Prostate gland (tissue), 2 donors: ENCODE data around the gene ATP5ME. TPM values are rescaled to one million over a fixed set of nuclear protein-coding genes. Genes with fewer than 3 reads are reported as not detected.

Experiments
- DNase-seq: peaks from one replicate; pipeline ENCODE4 v3.0.0-alpha.2; 2019; ENCODE audit warnings: low spot score
- H3K27ac ChIP-seq, 2 donors: fragments of 200-600 bp; sonication (generic); 2 replicates each; pipeline ENCODE4 v1.5.1; 2017 to 2019
- H3K27me3 ChIP-seq: fragments of 200-600 bp; sonication (generic); replicated peaks from 2 replicates; pipeline ENCODE4 v1.5.1; 2019; ENCODE audit not compliant: insufficient read depth
- H3K36me3 ChIP-seq, 2 donors: fragments of 200-600 bp; sonication (generic); 1 replicate in 1 of 2; 2 replicates in 1 of 2; pipeline versions ENCODE4 v1.5.1 to v1.8.1; 2017 to 2019
- H3K4me1 ChIP-seq: fragments of 200-600 bp; sonication (generic); replicated peaks from 2 replicates; pipeline ENCODE4 v1.5.1; 2019
- H3K4me3 ChIP-seq, 2 donors: fragments of 200-600 bp; sonication (generic); 2 replicates each; pipeline ENCODE4 v1.5.1; 2017 to 2019
- H3K9me3 ChIP-seq: fragments of 200-600 bp; sonication (generic); 2 replicates; pipeline ENCODE4 v1.5.1; 2017
- POLR2A ChIP-seq: fragments of 450-650 bp; IDR thresholded peaks from one replicate; pipeline ENCODE4 v1.6.1; 2016; ENCODE audit warnings: antibody characterized with exemption, mild to moderate bottlenecking
- POLR2AphosphoS5 ChIP-seq: sonication (generic); formaldehyde crosslinking; IDR thresholded peaks from one replicate; pipeline ENCODE4 v1.6.1; 2017; ENCODE audit warnings: antibody characterized with exemption
- WGBS: methylation state at CpG from one replicate; pipeline ENCODE4 v1.1.5; 2018; 5-methylcytosine and 5-hydroxymethylcytosine counted together
- intact Hi-C: fragments of 100-400 bp; cut with DNase I; formaldehyde crosslinking; loops from one replicate; pipeline ENCODE4 v1.14.2; 2022
- total RNA-seq, 2 donors: library from RNA; depleted of rRNA; stranded (reverse); fragments of >200 nt; gene quantifications; one replicate each; pipeline ENCODE4 v1.1.0, GENCODE V29; 2016
- TF ChIP-seq, protein P1 (sequence below), 4 experiments: fragments of 200-600 bp in 2 of 4; fragments of 450-650 bp in 2 of 4; sonication (generic) in 2 of 4; IDR thresholded peaks; 1 replicate in 3 of 4; 2 replicates in 1 of 4; pipeline ENCODE4 v1.5.1; 2016 to 2019; ENCODE audit warnings: antibody characterized with exemption in 4 of 4, mild to moderate bottlenecking in 2 of 4, moderate library complexity in 2 of 4

The ATP5ME gene
- total RNA-seq, 2 donors from 2014 or later = 148 to 313 TPM

DNA sequence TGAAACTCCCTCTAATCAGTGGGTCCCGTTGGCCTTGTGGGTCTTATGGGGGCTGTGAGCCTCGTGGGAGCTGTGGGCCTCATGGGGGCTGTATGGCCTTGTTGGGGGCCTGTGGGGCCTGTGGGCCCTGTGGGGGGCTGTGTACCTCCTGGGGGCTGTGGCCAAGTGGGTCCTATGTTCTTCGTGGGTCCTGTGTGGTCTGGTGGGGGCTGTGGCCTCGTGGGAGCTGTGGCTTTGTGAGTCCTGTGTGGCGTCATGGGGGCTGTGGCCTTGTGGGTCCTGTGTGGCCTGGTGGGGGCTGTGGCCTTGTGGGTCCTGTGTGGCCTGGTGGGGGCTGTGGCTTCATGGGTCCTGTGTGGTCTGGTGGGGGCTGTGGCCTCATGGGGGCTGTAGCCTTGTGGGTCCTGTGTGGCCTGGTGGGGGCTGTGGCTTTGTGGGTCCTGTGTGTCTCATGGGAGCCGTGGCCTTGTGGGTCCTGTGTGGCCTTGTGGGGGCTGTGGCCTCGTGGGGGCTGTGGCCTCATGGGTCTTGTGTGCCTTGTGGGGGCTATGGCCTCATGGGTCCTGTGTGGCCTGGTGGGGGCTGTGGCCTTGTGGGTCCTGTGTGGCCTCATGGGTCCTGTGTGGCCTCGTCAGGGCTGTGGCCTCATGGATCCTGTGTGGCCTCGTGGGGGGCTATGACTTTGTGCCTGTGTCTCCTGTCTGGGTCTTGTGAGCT lies 39.0 kb upstream of the ATP5ME start:
- 93% methylated on average over 9 of the region's 9 CpGs for WGBS
- no peak for DNase-seq
- H3K27ac ChIP-seq = no peak overlapping the region
- peaks cover 7% of the 10 kb centered on the region for H3K4me1 ChIP-seq
- H3K27me3 ChIP-seq = no peaks in the 10 kb centered on the region
- no peak for TF ChIP-seq POLR2A
- TF ChIP-seq, protein P1, sequence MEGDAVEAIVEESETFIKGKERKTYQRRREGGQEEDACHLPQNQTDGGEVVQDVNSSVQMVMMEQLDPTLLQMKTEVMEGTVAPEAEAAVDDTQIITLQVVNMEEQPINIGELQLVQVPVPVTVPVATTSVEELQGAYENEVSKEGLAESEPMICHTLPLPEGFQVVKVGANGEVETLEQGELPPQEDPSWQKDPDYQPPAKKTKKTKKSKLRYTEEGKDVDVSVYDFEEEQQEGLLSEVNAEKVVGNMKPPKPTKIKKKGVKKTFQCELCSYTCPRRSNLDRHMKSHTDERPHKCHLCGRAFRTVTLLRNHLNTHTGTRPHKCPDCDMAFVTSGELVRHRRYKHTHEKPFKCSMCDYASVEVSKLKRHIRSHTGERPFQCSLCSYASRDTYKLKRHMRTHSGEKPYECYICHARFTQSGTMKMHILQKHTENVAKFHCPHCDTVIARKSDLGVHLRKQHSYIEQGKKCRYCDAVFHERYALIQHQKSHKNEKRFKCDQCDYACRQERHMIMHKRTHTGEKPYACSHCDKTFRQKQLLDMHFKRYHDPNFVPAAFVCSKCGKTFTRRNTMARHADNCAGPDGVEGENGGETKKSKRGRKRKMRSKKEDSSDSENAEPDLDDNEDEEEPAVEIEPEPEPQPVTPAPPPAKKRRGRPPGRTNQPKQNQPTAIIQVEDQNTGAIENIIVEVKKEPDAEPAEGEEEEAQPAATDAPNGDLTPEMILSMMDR (IDR thresholded peaks at IDR 0.05) = no peak
- no peak for TF ChIP-seq POLR2AphosphoS5
- intact Hi-C loops = no loop called here
- H3K36me3 ChIP-seq = no peaks in the 10 kb centered on the region
- no peaks in the 10 kb centered on the region for H3K9me3 ChIP-seq
- H3K4me3 ChIP-seq = no peak overlapping the region

DNA sequence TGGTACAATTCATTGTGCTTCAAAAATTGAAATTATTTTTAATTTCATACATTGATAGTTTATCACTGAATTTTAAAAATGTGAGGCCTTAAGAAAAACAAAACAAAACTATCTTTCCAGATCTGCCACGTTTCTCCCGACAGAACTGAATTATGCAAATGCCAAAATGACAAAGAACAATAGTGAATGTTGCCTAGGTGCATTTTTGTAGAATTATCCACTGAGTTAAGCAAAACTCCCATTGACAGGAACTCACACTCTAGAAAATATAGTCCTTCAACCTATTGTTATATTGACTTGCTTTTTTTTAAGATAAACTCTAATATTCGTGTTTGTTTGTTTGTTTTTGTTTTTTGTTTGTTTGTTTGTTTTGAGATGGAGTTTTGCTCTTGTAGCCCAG lies 38.0 kb upstream of the ATP5ME start:
- peaks cover 10% of the 10 kb centered on the region for H3K4me1 ChIP-seq
- H3K27ac ChIP-seq = no peak overlapping the region
- no peaks in the 10 kb centered on the region for H3K36me3 ChIP-seq
- no peaks in the 10 kb centered on the region for H3K27me3 ChIP-seq
- no peak for DNase-seq
- no peaks in the 10 kb centered on the region for H3K9me3 ChIP-seq
- intact Hi-C loops = no loop called here
- TF ChIP-seq, protein P1 (IDR thresholded peaks at IDR 0.05) = no peak
- TF ChIP-seq POLR2A (no peak), POLR2AphosphoS5 (no peak)
- H3K4me3 ChIP-seq = no peak overlapping the region
- 54% methylated on average over 3 of the region's 3 CpGs for WGBS

DNA sequence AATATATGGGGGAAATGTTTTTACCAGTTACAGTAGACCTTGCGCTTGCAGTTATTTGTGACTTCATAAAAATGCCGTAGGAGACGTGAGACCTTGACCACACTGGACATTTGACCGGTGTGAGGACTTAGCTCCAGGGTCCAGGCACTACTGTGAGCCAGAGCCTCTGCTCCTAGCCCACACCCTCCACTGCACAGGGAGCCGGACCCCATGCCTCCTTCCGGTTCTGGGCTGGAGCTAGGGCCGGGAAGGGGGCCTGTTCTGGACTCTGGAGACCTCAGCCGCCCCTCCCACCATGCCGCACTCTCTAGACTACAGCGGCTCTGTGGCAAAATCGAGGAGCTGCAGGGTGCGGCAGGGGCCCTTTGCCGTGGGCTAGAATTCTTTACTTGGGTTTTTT lies 36.8 kb upstream of the ATP5ME start:
- Histone ChIP-seq H3K9me3 (no peaks in the 10 kb centered on the region), H3K27ac (no peak overlapping the region), H3K36me3 (no peaks in the 10 kb centered on the region), H3K4me3 (no peak overlapping the region), H3K4me1 (peaks cover 10% of the 10 kb centered on the region), H3K27me3 (no peaks in the 10 kb centered on the region)
- TF ChIP-seq POLR2AphosphoS5 = no peak
- no peak for TF ChIP-seq POLR2A
- TF ChIP-seq, protein P1 (IDR thresholded peaks at IDR 0.05) = no peak
- intact Hi-C loops = no loop called here
- DNase-seq = no peak
- WGBS = 86% methylated on average over 13 of the region's 13 CpGs

DNA sequence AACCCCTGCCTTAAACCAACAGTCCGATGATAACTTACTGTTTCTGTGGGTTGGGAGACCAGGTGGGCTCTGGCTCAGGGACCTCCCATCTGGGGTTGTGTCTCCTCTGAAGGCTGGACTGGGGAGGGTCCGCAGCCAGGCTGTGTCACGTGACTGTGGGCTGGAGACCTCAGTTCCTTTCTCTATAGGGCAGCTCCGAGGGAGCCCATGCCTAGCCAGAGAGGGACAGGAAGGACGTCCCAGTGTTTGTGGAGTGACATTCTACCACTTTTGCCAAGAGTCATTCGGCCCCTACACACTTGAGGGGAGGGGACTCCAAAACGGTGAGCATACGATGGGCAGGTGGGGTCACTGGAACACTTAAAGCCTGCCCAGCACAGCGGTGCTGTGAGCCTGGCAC lies 36.0 kb upstream of the ATP5ME start:
- H3K36me3 ChIP-seq = no peaks in the 10 kb centered on the region
- no peak overlapping the region for H3K27ac ChIP-seq
- 80% methylated on average over 9 of the region's 9 CpGs for WGBS
- H3K27me3 ChIP-seq = no peaks in the 10 kb centered on the region
- intact Hi-C loops = no loop called here
- H3K4me1 ChIP-seq = peaks cover 10% of the 10 kb centered on the region
- DNase-seq = no peak
- no peak overlapping the region for H3K4me3 ChIP-seq
- TF ChIP-seq, protein P1 (IDR thresholded peaks at IDR 0.05) = no peak
- TF ChIP-seq POLR2A (no peak), POLR2AphosphoS5 (no peak)
- no peaks in the 10 kb centered on the region for H3K9me3 ChIP-seq

DNA sequence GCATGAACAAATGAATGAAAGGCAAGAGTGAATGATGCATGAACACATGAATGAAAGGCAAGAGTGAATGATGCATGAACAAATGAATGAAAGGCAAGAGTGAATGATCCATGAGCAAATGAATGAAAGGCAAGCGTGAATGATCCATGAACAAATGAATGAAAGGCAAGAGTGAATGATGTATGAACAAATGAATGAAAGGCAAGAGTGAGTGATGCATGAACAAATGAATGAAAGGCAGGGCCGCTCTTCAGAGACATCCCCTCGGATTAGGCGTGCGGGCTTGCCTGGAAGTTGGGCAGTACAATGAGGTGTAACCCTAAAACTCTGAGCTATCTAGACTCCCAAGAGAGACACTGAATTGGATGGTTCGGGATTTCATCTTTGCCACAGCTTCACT lies 35.3 kb upstream of the ATP5ME start:
- Histone ChIP-seq H3K36me3 (no peaks in the 10 kb centered on the region), H3K4me1 (peaks cover 10% of the 10 kb centered on the region), H3K4me3 (no peak overlapping the region), H3K9me3 (no peaks in the 10 kb centered on the region), H3K27ac (no peak overlapping the region), H3K27me3 (no peaks in the 10 kb centered on the region)
- no peak for DNase-seq
- WGBS = 98% methylated on average over 6 of the region's 6 CpGs
- TF ChIP-seq POLR2A (no peak), POLR2AphosphoS5 (no peak)
- TF ChIP-seq, protein P1 (IDR thresholded peaks at IDR 0.05) = no peak
- intact Hi-C loops = no loop called here
